ENCODE data around the gene SEC14L1.
"Not testable (repeated sequence)": the region's sequence is repeated elsewhere in the genome, so short reads cannot be mapped to it uniquely, and the experiment has no call there.

Gene SEC14L1

GRCh38 chr17:77143306-77143705 lies 2.5 kb downstream of the SEC14L1 start:
- no peak for DNase-seq

GRCh38 chr17:77144227-77144626 lies 3.5 kb downstream of the SEC14L1 start:
- DNase-seq = no peak

DNA sequence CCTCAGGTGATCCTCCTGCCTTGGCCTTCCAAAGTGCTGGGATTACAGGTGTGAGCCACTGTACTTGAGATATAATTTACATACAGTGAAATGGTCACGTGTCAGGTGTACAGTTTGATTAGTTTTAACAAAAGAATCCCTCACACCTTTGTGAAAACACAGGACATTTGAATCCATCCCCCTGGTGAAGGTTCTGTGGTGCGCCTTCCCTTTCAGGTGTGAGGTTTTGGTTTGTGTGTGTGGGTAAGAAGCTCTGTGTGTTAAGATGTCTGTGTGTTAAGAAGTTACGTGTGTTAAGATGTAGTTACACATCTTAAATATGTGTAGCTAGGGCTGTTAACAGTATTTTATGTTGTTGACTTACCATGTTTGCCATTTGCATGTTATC lies 4.4 kb downstream of the SEC14L1 start:
- DNase-seq = no peak

DNA sequence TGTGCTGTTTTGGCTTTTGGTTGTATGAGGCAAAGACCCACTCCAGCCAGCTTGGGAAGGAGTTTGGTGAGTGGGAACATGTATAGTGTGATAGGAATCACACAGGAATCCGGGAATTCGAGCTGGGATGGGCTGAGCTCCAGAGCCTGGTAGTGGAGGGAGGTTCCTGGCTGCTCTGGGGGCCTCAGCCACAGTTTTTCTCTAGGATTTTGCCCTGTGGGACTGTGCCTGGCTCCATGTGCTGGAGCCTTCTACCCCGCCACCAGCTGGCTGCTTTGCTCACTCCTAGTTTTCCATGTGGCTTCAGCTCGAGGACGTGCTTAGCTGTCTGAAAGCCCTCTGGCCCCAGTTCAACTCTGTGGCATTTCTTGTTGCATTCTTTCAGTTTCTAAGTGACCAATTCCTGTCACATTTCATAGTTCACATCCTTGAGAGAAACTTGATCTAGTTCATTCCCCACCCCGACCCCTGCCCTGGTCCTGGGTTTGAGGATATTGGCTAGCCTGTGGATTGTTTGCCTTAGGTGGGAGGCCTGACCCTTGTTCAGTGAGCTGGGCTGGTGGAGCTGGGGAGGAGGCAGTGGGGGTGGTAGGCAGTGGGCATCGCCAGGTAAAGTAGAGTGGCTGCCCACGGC lies 5.0 kb downstream of the SEC14L1 start:
- no peak for DNase-seq

GRCh38 chr17:77146246-77146632 lies 5.5 kb downstream of the SEC14L1 start:
- no peak for DNase-seq

GRCh38 chr17:77146882-77147281 lies 6.1 kb downstream of the SEC14L1 start:
- no peak for DNase-seq

DNA sequence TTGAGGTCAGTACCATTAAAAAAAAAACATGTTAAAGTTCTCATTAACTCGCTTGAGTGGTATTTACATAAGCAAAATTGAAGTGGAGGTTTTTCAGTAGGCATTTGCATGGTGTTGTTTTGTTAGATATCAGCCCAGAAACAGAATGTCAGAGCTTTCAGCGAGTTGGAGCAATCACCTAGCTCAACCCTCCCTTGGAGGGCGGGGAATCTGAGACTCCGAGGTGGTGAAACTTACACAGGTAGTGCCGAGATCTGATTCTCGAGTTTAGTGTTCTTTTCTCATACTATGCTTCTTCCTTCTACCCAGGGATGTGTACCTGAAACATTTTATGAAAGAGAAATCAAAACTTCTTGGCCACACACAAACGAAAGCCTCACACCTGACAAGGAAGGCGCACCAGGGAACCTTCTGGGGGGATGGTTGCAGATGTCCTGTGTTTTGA lies 6.6 kb downstream of the SEC14L1 start:
- no peak for DNase-seq

DNA sequence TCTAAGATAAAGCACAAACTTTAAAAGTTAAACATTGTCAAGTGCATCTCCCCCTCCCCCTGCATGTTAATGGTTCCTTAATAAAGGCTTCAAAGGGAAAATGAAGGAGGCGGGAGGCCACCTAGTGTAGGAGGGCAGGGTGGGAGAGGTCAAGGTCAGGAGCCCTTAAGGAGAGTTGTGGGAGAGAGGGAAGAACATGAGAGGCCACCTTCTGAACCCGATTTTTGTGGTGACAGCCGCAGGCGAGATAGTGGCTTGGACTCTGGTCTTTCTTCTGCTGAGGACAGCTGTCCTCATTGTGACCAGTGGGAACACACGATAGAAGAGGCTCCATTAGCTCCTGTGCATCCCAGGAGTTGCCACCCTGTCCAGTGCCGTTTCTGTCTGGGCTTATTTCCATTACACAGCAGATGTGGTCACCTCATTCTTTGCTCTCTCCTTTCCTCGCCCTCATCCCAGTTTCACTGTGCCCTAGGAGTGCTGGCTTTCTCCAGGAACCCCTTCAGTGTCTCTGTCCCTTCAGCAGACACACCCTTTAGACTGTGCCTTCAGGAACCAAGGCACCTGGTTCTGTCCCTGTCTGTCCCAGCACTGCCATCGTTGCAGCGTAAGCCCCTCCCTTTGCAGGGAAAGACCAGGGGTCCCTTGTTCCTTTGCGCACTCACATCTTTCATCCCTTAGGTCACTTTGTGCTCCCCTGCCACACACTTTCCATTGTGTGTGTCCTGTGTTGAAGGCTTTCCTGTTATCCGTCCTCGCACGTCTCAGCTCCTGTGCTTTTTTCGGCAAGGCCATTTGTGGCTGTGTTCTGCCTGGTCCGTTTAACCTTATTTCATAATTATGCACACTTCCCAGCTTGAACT lies 7.5 kb downstream of the SEC14L1 start:
- no peak for DNase-seq

DNA sequence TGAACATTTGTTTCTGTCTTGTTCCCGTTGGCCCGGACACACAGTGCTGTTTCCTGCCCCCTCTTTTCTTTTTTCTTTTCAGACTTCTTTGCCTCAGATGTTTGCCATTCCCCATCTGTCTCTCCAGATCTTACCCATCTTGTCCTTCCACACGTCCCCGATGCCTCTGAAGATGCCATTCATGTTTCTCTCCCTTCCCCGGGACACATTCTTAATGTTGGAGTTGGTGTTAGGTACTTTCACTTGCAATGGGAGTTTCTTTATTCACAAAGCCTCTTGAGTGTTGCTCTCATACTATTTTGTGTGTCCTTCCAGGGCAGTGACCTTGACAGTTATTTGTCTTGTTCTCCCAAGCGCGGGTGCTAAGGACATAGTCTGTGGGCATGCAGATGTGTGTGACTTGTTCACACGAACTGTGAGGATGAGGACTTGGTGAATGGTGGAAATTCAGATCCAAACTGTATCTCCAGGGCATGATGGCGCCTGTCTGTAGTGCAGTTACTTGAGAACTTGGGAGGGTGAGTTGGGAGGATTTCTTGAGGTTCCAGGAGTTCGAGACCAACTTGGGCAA lies 8.3 kb downstream of the SEC14L1 start:
- no peak for DNase-seq

DNA sequence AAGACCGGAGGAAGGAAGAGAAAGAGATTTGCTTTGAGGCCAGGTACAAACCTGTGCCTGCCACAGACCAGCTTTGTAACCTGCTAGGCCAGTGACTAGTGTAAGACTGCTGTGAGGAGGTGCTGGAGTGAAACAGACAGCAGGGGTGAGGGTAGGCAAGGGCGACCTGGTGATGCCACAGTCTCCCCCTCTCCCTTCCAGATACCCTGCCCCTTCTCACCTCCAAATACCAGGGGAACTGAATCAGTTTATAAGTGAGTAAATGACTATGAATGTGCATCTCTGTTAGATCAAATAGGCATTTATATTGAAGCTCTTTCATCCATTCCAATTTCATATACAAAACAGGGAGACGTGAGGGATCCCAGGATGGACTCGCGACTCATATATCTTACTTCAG lies 9.4 kb downstream of the SEC14L1 start:
- no peak for DNase-seq

- DNase-seq = no peak
Measured at GRCh38 chr17:77151186-77151585, 10.4 kb downstream of the SEC14L1 start.

DNA sequence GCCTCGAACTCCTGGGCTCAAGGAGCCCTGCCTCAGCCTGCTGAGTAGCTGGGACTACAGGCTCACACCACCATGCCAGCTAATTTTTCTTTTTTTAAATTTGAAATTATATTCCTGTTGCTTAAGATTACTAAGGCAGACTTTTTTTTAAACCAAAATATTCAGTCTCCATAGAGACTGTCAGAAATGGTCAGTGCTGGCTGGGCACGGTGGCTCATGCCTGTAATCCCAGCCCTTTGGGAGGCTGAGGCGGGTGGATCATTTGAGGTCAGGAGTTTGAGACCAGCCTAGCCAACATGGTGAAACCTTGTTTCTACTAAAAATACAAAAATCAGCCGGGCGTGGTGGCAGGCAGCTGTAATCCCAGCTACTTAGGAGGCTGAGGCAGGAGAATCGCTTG lies 11.3 kb downstream of the SEC14L1 start:
- not testable (repeated sequence) for DNase-seq

DNA sequence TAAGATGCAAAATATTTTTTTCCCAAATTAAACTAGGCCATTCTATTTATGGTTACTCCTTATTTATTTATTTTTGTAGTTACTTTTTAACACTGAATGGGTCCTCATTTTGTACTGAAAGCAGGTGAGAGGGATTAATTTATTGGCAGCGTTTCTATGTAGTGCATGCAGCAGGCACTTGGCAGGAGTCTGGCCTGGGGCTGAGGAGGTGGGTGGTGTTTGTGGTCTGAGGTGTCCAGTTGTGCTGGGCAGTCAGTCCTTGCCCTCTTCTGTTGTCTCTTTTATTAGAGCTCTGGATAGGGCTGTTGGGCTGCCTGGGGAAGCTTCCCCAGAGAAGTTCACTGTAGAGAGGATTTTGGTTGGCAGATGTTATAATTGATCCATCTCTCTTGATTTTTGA lies 12.7 kb downstream of the SEC14L1 start:
- DNase-seq = no peak

GRCh38 chr17:77153999-77154586 lies 13.3 kb downstream of the SEC14L1 start:
- DNase-seq = no peak

DNA sequence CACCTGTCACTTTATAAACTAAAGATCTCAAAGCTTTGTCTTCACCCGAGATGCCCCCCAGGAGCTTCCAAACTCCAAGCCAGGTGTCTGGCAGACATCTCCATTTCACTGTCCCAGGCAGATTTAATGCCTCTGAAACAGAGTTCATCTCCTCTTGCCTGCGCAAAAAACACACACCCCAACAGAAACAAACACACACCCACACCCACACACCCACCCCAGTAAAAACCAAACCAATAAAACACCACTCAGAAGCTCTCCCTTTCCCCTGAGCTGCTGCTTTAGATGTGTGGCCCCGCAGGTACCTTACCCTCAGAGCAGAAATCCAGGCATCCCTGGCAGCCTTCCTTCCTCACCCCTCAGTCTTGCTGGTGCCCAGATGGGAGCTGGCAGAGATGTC lies 14.4 kb downstream of the SEC14L1 start:
- DNase-seq = no peak

DNA sequence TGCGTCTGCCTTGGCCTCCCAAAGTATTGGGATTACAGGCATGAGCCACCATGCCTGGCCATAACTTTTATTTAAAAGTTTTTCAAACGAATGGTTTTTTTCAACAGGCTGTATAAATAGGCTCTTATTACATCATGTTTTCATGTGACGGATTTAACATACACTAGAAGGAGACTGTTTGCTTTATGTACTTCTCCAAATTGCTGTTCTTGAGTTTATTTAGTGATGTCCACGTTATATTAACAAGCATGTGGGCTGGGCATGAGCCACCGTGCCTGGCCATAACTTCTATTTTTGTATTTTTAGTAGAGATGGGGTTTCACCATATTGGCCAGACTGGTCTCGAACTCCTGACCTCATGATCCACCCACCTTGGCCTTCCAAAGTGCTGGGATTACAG lies 17.0 kb downstream of the SEC14L1 start:
- DNase-seq = not testable (repeated sequence)

DNA sequence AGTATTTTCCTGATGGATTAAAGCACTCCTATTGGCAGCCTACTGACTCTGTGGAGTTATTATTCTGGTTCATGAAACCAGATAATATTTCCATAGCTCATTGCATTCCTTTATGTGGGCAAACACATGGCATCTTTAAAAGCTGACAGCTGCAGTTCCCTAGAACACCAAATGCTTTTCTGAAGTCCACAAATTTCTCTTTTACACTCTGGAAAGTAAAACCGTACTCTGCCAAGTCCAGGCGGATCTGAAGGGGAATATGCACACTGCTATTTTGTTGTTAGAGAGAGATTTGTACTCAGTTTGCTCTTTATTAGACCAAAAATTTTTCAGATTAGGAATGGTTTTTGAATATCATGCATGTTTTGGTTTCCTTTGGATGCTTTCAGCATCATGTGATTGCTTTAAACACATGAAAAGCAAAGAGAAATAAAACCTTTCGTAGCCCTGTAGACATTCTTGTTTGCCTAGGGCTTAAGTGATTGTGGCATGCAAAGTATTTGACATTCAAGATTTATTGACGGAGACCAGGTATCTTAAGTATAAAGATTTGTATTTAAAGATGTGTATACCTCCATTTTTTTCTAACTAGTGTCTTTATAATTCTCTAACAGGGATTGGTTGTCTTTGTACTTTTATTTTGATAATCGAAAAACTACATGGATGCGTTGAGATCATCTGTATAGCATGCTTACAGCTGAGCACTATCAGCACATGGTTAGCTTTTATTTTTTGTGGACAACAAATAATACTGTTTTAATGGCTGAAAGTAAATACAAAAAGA lies 19.5 kb downstream of the SEC14L1 start:
- DNase-seq = no peak

DNA sequence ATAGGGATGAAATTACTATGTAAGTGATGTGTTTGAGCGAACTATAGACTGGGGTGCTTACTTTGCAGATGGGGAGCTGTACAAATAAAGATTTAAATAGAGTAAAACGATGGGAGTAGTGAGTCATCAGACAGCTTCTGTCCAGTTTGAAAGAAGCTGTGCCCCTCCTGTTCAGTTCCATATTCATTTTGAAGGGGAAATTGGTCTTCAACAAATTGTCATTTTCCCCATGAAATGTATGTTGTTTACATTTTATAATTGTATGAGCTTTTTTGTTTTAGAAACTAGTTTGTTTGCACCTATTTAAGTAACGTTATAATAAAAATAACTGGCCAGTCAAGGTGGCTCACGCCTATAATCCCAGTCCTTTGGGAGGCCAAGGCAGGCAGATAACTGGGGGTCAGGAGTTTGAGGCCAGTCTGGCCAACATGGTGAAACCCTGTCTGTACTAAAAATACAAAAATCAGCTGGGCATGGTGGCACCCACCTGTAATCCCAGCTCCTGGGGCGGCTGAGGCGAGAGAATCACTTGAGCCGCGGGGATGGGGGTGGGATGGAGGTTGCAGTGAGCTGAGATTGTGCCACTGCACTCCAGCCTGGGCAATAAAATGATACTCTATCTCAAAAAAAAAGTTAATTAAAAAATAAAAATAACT lies 20.2 kb downstream of the SEC14L1 start:
- no peak for DNase-seq

DNA sequence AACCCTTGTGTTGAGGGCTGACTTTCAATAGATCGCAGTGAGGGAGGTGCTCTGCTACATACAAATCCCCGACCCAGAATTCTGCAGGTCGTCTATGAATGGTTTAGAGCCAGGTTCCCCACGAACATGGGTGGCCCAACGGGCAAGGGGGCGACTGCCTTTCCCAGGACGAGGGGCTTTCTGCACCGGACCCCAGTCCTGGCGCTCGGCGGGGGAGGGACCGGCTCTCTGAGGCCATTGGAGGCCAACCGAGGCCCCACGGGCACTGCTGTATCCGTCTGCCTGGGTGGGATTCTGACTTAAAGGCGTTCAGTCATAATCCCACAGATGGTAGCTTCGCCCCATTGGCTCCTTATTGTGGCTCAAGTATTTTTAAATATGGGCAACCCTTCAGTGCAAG lies 21.2 kb downstream of the SEC14L1 start:
- no peak for DNase-seq

GRCh38 chr17:77163001-77163400 lies 22.2 kb downstream of the SEC14L1 start:
- no peak for DNase-seq

- no peak for DNase-seq
Measured at GRCh38 chr17:77163511-77164280, 22.9 kb downstream of the SEC14L1 start.
